RWPE1 (cell line): ENCODE measurements around the gene ZNF334.

Experiments used
- CTCF ChIA-PET: fragments of 350-600 bp; sonication (Branson Sonifier 250); formaldehyde crosslinking; extraction: SDS; loops from one replicate; lab custom pipeline; 2021; lab: Yijun Ruan, JAX
- POLR2A ChIA-PET: fragments of 400-600 bp; formaldehyde crosslinking; extraction: SDS; loops from one replicate; lab custom pipeline; 2020; ENCODE audit warnings: antibody characterized with exemption; ENCODE audit not compliant: low non-redundant PET; lab: Yijun Ruan, JAX
- DNase-seq: peaks from one replicate; pipeline ENCODE4 v3.0.0; 2012; ENCODE audit warnings: low spot score
- H3K27ac ChIP-seq: fragments of 450-650 bp; 2 replicates; pipeline ENCODE4 v1.5.1; 2017
- CTCF ChIP-seq: fragments of 450-650 bp; conservative IDR thresholded peaks from 2 replicates; pipeline ENCODE4 v1.5.1; 2017; ENCODE audit warnings: low read depth, mild to moderate bottlenecking

ZNF334 gene

GRCh38 chr20:46543959-46544358, 30.6 kb upstream of the ZNF334 start:
- CTCF ChIA-PET: interaction anchor here (0.5 to 0.6 kb wide), 2 partner anchors 18 to 79 kb away, joined by 3 to 6 read pairs; no protein-coding TSS in a partner anchor
- no peak overlapping the region for H3K27ac ChIP-seq
- no peak for TF ChIP-seq CTCF
- DNase-seq: no peak
- POLR2A ChIA-PET: no interaction called here

DNA sequence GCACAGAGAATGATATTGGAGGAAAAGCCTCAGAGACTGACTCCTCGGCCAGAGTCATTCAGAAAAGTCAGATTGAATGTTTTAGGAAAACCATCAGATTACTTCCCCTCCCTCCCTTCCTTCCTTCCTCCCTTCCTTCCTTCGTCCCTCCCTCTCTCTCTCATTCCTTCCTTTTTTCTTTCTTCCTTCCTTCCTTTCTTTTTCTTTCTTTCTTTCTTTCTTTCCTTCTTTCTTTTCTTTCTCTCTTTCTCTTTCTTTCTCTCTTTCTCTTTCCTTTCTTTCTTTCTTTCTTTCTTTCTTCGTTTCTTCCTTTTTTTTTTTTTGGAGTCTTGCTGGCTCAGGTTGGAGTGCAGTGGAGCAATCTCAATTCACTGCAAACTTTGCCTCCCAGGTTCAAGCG, 29.7 kb upstream of the ZNF334 start:
- TF ChIP-seq CTCF: no peak
- no peak overlapping the region for H3K27ac ChIP-seq
- ChIA-PET POLR2A (no interaction called here), CTCF (interaction anchor here (0.6 kb wide), 1 partner anchor 22 kb away, joined by 3 read pairs; no protein-coding TSS in a partner anchor)
- no peak for DNase-seq

DNA sequence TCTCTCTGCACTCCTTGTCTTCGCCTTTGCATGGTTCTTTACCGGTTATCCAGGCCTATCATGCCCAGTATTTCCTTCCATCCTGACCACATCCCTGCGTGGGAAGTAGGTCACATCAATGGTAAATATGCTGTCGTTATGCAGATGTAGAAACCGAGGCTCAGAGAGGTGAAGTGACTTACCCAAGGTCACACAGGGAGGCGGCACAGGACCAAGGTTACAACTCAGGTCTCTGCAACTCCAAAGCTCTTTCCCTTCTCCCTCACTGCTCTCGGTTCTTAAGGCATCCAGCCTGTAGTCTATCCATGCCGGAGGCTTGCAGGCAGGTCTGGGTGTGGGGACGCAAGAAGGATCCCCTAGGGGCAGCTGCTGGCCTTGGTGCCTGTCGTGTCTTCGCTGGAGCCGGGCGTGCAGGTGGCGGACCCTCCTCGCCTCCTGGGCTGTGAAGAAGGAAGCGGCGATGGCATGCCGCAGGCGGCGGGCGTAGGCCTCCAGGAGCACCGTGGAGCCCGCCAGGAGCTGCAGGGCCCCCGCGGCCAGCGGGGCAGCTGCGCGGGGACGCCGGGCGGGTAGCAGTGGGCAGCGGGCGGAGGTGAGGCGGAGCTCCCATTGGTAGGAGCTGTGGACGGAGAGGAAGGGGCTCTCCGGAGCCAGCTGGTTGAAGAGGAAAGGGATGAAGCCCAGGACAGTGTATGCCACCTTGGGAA, 28.0 kb upstream of the ZNF334 start:
- POLR2A ChIA-PET: no interaction called here
- no peak for TF ChIP-seq CTCF
- no peak for DNase-seq
- no peak overlapping the region for H3K27ac ChIP-seq
- CTCF ChIA-PET: interaction anchor here (0.7 to 1.1 kb wide), 2 partner anchors 22 to 140 kb away, joined by 3 to 5 read pairs; no protein-coding TSS in a partner anchor

DNA sequence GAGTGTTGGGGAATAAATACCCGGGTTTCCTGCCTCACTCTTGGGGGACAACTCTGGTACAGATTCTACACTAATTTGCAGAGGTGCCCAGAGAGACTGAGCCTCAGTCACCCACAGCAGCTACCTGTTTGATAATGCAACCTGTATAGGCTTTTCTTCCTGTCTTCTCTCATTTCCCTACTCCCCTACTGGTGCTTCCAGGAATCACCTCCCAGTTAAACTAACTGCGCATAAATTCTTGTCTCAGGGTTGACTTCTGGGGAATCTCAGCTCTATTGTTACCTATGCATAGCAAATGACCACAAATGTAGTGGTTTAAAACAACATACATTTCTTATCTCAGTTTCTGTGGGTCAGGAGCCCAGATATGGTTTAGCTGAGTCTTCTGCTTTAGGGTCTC, 25.8 kb upstream of the ZNF334 start:
- ChIA-PET CTCF (no interaction called here), POLR2A (no interaction called here)
- no peak for DNase-seq
- TF ChIP-seq CTCF: no peak
- no peak overlapping the region for H3K27ac ChIP-seq

- TF ChIP-seq CTCF: no peak
- DNase-seq: no peak
- ChIA-PET CTCF (no interaction called here), POLR2A (no interaction called here)
- H3K27ac ChIP-seq: no peak overlapping the region
Observed at GRCh38 chr20:46530640-46531039, 17.3 kb upstream of the ZNF334 start.

GRCh38 chr20:46523696-46524328, 10.5 kb upstream of the ZNF334 start:
- DNase-seq: peak; percentile 46
- H3K27ac ChIP-seq: no peak overlapping the region
- POLR2A ChIA-PET: no interaction called here
- CTCF ChIA-PET: interaction anchor here (0.6 to 2.5 kb wide), 6 partner anchors 39 to 602 kb away, joined by 3 to 7 read pairs (median 4); no protein-coding TSS in a partner anchor
- TF ChIP-seq CTCF: no peak
